SK-N-SH (cell line): ENCODE results near the gene LPP. TPM values are rescaled to one million over a fixed set of nuclear protein-coding genes. Genes with fewer than 3 reads are reported as not detected.
A peak's percentile ranks its signal among the peaks of the same experiment; 100 is the strongest.

Experiments
- CTCF ChIA-PET: fragments of 300-600, 350-600 bp; formaldehyde crosslinking; extraction: SDS; loops from one replicate; lab custom pipeline; 2021; lab: Yijun Ruan, JAX
- POLR2A ChIA-PET: fragments of 350-600 bp; sonication (Branson Sonifier 250); formaldehyde crosslinking; extraction: SDS; loops from one replicate; lab custom pipeline; 2020; ENCODE audit warnings: antibody characterized with exemption, inconsistent platforms; lab: Yijun Ruan, JAX
- DNase-seq: peaks from one replicate; pipeline ENCODE4 v3.0.0; 2012
- H2AFZ ChIP-seq: fragments of 200-600 bp; sonication (generic); 2 replicates; pipeline ENCODE4 v1.8.1; 2016; ENCODE audit warnings: antibody characterized with exemption, mild to moderate bottlenecking, low read depth
- H3F3A ChIP-seq: fragments of 200-600 bp; sonication (generic); replicated peaks from 2 replicates; pipeline ENCODE3; 2016; ENCODE audit warnings: antibody characterized with exemption, mild to moderate bottlenecking; ENCODE audit not compliant: insufficient read depth
- H3K27ac ChIP-seq, 2 experiments: fragments of 200-500 bp in 1 of 2; fragments of 200-600 bp in 1 of 2; sonication (Bioruptor generic) in 1 of 2; sonication (generic), shearing (Covaris generic) in 1 of 2; 2 replicates each; pipeline versions ENCODE4 v1.5.1 to v1.6.1; 2014 to 2016; ENCODE audit warnings: low read depth in 2 of 2, inconsistent platforms in 1 of 2, low read length in 1 of 2, mild to moderate bottlenecking in 1 of 2, mixed read lengths in 1 of 2
- H3K27me3 ChIP-seq: fragments of 200-600 bp; sonication (generic), shearing (Covaris generic); 2 replicates; pipeline ENCODE4 v1.6.1; 2016; ENCODE audit warnings: mixed run types; ENCODE audit not compliant: insufficient read depth
- H3K36me3 ChIP-seq, 2 experiments: fragments of 200-500 bp in 1 of 2; fragments of 200-600 bp in 1 of 2; sonication (Bioruptor generic) in 1 of 2; sonication (generic) in 1 of 2; replicated peaks in 1 of 2; 2 replicates each; pipeline versions ENCODE3 to v1.5.1; 2014 to 2016; ENCODE audit warnings: low read length in 1 of 2, mild to moderate bottlenecking in 1 of 2; ENCODE audit not compliant: insufficient read depth in 2 of 2, control insufficient read depth in 1 of 2
- H3K4me1 ChIP-seq, 2 experiments: fragments of 200-500 bp in 1 of 2; fragments of 200-600 bp in 1 of 2; sonication (Bioruptor generic) in 1 of 2; sonication (generic), shearing (Covaris generic) in 1 of 2; 2 replicates each; pipeline versions ENCODE4 v1.5.1 to v1.6.1; 2014 to 2016; ENCODE audit warnings: low read depth in 1 of 2, low read length in 1 of 2, mixed run types in 1 of 2; ENCODE audit not compliant: insufficient read depth in 2 of 2, control insufficient read depth in 1 of 2
- H3K4me2 ChIP-seq: fragments of 200-600 bp; sonication (generic), shearing (Covaris generic); 2 replicates; pipeline ENCODE4 v1.6.1; 2017; ENCODE audit warnings: mixed run types
- H3K4me3 ChIP-seq, 2 experiments: fragments of 200-500 bp in 1 of 2; fragments of 200-600 bp in 1 of 2; sonication (Bioruptor generic) in 1 of 2; sonication (generic), shearing (Covaris generic) in 1 of 2; 2 replicates each; pipeline versions ENCODE4 v1.5.1 to v1.8.1; 2014 to 2016; ENCODE audit warnings: low read depth in 2 of 2, inconsistent platforms in 1 of 2, low read length in 1 of 2, mild to moderate bottlenecking in 1 of 2, mixed read lengths in 1 of 2, moderate library complexity in 1 of 2
- H3K79me2 ChIP-seq: fragments of 200-600 bp; sonication (generic); 2 replicates; pipeline ENCODE4 v1.8.1; 2017; ENCODE audit warnings: mild to moderate bottlenecking; ENCODE audit not compliant: insufficient read depth
- H3K9ac ChIP-seq: fragments of 200-600 bp; sonication (generic); 2 replicates; pipeline ENCODE4 v1.6.1; 2017; ENCODE audit warnings: mixed run types
- H3K9me2 ChIP-seq: fragments of 200-600 bp; sonication (generic); 2 replicates; pipeline ENCODE4 v1.6.1; 2017; ENCODE audit warnings: mixed run types
- H3K9me3 ChIP-seq: fragments of 200-600 bp; sonication (generic); 2 replicates; pipeline ENCODE4 v1.6.1; 2017; ENCODE audit warnings: mixed run types, mild to moderate bottlenecking, moderate library complexity
- H4K20me1 ChIP-seq: fragments of 200-600 bp; sonication (generic); 2 replicates; pipeline ENCODE4 v1.6.1; 2017; ENCODE audit warnings: mild to moderate bottlenecking, mixed run types; ENCODE audit not compliant: insufficient read depth
- CHD2 ChIP-seq: fragments of 150-350 bp; IDR thresholded peaks from 2 replicates; pipeline ENCODE4 v1.6.1; 2018; ENCODE audit warnings: low read length; ENCODE audit not compliant: partially characterized antibody
- EZH2phosphoT487 ChIP-seq: fragments of 200-600 bp; sonication (generic); IDR thresholded peaks from 2 replicates; pipeline ENCODE4 v1.6.1; 2017; ENCODE audit warnings: low read depth, mixed run types, mild to moderate bottlenecking, antibody characterized with exemption, moderate library complexity, borderline replicate concordance
- FOSL2 ChIP-seq: IDR thresholded peaks from 2 replicates; pipeline ENCODE4 v1.4.0; 2012; ENCODE audit warnings: low read depth, mild to moderate bottlenecking, moderate library complexity, borderline replicate concordance
- FOXJ3 ChIP-seq: sonication (generic); formaldehyde crosslinking; IDR thresholded peaks from 2 replicates; pipeline ENCODE4 v1.5.1; 2020; ENCODE audit warnings: mild to moderate bottlenecking, missing genetic modification reagents
- GABPA ChIP-seq: IDR thresholded peaks from 2 replicates; pipeline ENCODE4 v1.4.0; 2012; ENCODE audit warnings: low read depth, mild to moderate bottlenecking
- GATA2 ChIP-seq: sonication (generic); formaldehyde crosslinking; IDR thresholded peaks from 2 replicates; pipeline ENCODE4 v1.5.0; 2020; ENCODE audit warnings: mild to moderate bottlenecking, missing genetic modification reagents
- IRF3 ChIP-seq: fragments of 150-350 bp; IDR thresholded peaks from 2 replicates; pipeline ENCODE4 v1.6.1; 2016; ENCODE audit warnings: mild to moderate bottlenecking, low read depth, low read length
- JUND ChIP-seq: IDR thresholded peaks from 2 replicates; pipeline ENCODE4 v1.4.0; 2012
- MAX ChIP-seq: IDR thresholded peaks from 2 replicates; pipeline ENCODE4 v1.4.0; 2012; ENCODE audit warnings: low read depth
- MEF2A ChIP-seq: IDR thresholded peaks from 2 replicates; pipeline ENCODE4 v1.4.0; 2012; ENCODE audit warnings: low read depth, borderline replicate concordance
- MXI1 ChIP-seq: IDR thresholded peaks from 2 replicates; pipeline ENCODE4 v1.6.1; 2012; ENCODE audit warnings: mild to moderate bottlenecking, low read depth, low read length, improper control_type of control experiment
- NFIC ChIP-seq: IDR thresholded peaks from 2 replicates; pipeline ENCODE4 v1.4.0; 2012; ENCODE audit warnings: borderline replicate concordance
- NRF1 ChIP-seq: IDR thresholded peaks from 2 replicates; pipeline ENCODE4 v1.6.1; 2012; ENCODE audit warnings: low read depth, mild to moderate bottlenecking, low read length
- PBX3 ChIP-seq: IDR thresholded peaks from 2 replicates; pipeline ENCODE4; 2012
- POLR2AphosphoS5 ChIP-seq: IDR thresholded peaks from 2 replicates; pipeline ENCODE4 v1.6.1; 2012; ENCODE audit warnings: low read depth, low read length
- RAD21 ChIP-seq: IDR thresholded peaks from 2 replicates; pipeline ENCODE4 v1.6.1; 2012; ENCODE audit warnings: mild to moderate bottlenecking, low read length
- REST ChIP-seq: IDR thresholded peaks from 2 replicates; pipeline ENCODE4 v1.6.1; 2012; ENCODE audit warnings: mild to moderate bottlenecking, low read depth, low read length, moderate library complexity
- RFX5 ChIP-seq: IDR thresholded peaks from 2 replicates; pipeline ENCODE4 v1.6.1; 2012; ENCODE audit warnings: mild to moderate bottlenecking, improper control_type of control experiment, low read length
- RXRA ChIP-seq: IDR thresholded peaks from 2 replicates; pipeline ENCODE4 v1.4.0; 2012; ENCODE audit warnings: low read depth, mild to moderate bottlenecking, borderline replicate concordance
- SIN3A ChIP-seq: IDR thresholded peaks from 2 replicates; pipeline ENCODE4 v1.6.1; 2012; ENCODE audit warnings: low read depth, mild to moderate bottlenecking, low read length, moderate library complexity, borderline replicate concordance
- USF1 ChIP-seq: IDR thresholded peaks from 2 replicates; pipeline ENCODE4 v1.4.0; 2012; ENCODE audit warnings: low read depth, borderline replicate concordance
- YY1 ChIP-seq: IDR thresholded peaks from 2 replicates; pipeline ENCODE4 v1.4.0; 2012; ENCODE audit warnings: low read depth, mild to moderate bottlenecking
- WGBS: methylation state at CpG from one replicate; pipeline ENCODE4 v1.1.6; 2017; ENCODE audit warnings: low lambda C conversion rate; 5-methylcytosine and 5-hydroxymethylcytosine counted together
- polyA plus RNA-seq, 3 experiments: library from polyadenylated mRNA; depleted of rRNA; stranded (reverse); fragments of >200 nt; gene quantifications; 2 replicates each; pipeline ENCODE4 v1.2.3, GENCODE V29; 2012
- TF ChIP-seq, protein P1 (sequence below): fragments of 150-350 bp; IDR thresholded peaks from 2 replicates; pipeline ENCODE4 v1.6.1; 2017; ENCODE audit warnings: antibody characterized with exemption, low read length, low read depth, borderline replicate concordance

Gene LPP
- polyA plus RNA-seq, 1 of the 3 experiments (the other 2 are of a cell fraction) = 6.6 TPM

GRCh38 chr3:188890572-188891270, 736.8 kb downstream of the LPP start:
- Histone ChIP-seq H3F3A (peaks cover 8% of the 10 kb centered on the region), H3K4me3 (no peak overlapping the region), H3K27ac (peak overlapping the region in 1 of 2 experiments; percentile 83; a peak in 2 of 4 replicates), H3K9ac (no peak overlapping the region), H3K36me3 (peaks cover 0 to 25% of the 10 kb centered on the region in 2 experiments), H3K9me2 (no peaks in the 10 kb centered on the region), H2AFZ (no peak overlapping the region), H3K27me3 (no peaks in the 10 kb centered on the region), H4K20me1 (no peaks in the 10 kb centered on the region), H3K4me2 (no peak overlapping the region), H3K9me3 (no peaks in the 10 kb centered on the region), H3K4me1 (peaks cover 0 to 14% of the 10 kb centered on the region in 2 experiments; a peak in 2 of 4 replicates), H3K79me2 (no peaks in the 10 kb centered on the region)
- ChIA-PET CTCF (no interaction called here), POLR2A (no interaction called here)
- 44% methylated on average over 2 of the region's 2 CpGs for WGBS
- DNase-seq = no peak
- TF ChIP-seq, protein P1, sequence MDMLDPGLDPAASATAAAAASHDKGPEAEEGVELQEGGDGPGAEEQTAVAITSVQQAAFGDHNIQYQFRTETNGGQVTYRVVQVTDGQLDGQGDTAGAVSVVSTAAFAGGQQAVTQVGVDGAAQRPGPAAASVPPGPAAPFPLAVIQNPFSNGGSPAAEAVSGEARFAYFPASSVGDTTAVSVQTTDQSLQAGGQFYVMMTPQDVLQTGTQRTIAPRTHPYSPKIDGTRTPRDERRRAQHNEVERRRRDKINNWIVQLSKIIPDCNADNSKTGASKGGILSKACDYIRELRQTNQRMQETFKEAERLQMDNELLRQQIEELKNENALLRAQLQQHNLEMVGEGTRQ = no peak
- no peak for TF ChIP-seq GABPA
- no peak for TF ChIP-seq PBX3
- no peak for TF ChIP-seq FOXJ3 (CRISPR knock-in tag)
- TF ChIP-seq NRF1 = no peak
- no peak for TF ChIP-seq CHD2
- TF ChIP-seq SIN3A = no peak
- TF ChIP-seq USF1 = no peak
- no peak for TF ChIP-seq GATA2 (CRISPR knock-in tag)
- 0 out of 2 replicates have a peak, but pooled peaks have one; percentile 53 for TF ChIP-seq YY1
- no peak for TF ChIP-seq MXI1
- peak; percentile 22; the same call in 1 of the 2 replicates for TF ChIP-seq MAX
- TF ChIP-seq RAD21 = no peak
- no peak for TF ChIP-seq REST
- peak; percentile 80; the same call in 1 of the 2 replicates for TF ChIP-seq FOSL2
- TF ChIP-seq NFIC = peak; percentile 17; the same call in 1 of the 2 replicates
- no peak for TF ChIP-seq IRF3
- TF ChIP-seq POLR2AphosphoS5 = no peak
- TF ChIP-seq RXRA = no peak
- TF ChIP-seq EZH2phosphoT487 = no peak
- TF ChIP-seq JUND = peak; percentile 63; the same call in 1 of the 2 replicates
- TF ChIP-seq MEF2A = no peak
- no peak for TF ChIP-seq RFX5
